ENCODE results near the gene MUSTN1.

DNA sequence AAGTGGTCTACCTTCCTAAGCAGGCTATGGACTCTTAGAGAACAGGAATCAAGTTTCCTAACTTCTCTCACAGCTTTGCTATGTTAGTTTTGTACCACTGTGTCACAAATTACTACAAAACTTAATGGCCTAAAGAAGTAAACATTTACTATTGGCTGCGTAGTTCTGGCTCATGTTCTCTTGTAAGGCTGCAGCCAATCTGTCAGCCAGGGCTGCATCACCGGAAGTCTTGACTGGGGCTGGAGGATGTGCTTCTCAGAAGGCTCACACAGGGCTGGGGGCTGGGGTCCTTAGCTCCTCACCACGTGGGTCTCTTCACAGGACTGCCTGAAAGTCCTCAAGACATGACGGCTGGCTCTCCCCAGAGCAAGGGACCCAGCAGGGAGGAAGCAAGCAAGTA lies 47.1 kb upstream of the MUSTN1 start:
- TF ChIP-seq, protein P1, sequence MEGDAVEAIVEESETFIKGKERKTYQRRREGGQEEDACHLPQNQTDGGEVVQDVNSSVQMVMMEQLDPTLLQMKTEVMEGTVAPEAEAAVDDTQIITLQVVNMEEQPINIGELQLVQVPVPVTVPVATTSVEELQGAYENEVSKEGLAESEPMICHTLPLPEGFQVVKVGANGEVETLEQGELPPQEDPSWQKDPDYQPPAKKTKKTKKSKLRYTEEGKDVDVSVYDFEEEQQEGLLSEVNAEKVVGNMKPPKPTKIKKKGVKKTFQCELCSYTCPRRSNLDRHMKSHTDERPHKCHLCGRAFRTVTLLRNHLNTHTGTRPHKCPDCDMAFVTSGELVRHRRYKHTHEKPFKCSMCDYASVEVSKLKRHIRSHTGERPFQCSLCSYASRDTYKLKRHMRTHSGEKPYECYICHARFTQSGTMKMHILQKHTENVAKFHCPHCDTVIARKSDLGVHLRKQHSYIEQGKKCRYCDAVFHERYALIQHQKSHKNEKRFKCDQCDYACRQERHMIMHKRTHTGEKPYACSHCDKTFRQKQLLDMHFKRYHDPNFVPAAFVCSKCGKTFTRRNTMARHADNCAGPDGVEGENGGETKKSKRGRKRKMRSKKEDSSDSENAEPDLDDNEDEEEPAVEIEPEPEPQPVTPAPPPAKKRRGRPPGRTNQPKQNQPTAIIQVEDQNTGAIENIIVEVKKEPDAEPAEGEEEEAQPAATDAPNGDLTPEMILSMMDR (IDR thresholded peaks at IDR 0.05) = no peak
- no peak for TF ChIP-seq EZH2 (IDR thresholded peaks at IDR 0.05; ENCODE audit: borderline replicate concordance, insufficient read depth, low read depth, low read length, poor library complexity, severe bottlenecking)
